ENCODE results near the gene MARCHF6.
"Not testable (repeated sequence)": the region's sequence is repeated elsewhere in the genome, so short reads cannot be mapped to it uniquely, and the experiment has no call there.

The MARCHF6 gene

GRCh38 chr5:10323588-10324488 is 29.7 kb upstream of the MARCHF6 start:
- DNase-seq, result no peak

DNA sequence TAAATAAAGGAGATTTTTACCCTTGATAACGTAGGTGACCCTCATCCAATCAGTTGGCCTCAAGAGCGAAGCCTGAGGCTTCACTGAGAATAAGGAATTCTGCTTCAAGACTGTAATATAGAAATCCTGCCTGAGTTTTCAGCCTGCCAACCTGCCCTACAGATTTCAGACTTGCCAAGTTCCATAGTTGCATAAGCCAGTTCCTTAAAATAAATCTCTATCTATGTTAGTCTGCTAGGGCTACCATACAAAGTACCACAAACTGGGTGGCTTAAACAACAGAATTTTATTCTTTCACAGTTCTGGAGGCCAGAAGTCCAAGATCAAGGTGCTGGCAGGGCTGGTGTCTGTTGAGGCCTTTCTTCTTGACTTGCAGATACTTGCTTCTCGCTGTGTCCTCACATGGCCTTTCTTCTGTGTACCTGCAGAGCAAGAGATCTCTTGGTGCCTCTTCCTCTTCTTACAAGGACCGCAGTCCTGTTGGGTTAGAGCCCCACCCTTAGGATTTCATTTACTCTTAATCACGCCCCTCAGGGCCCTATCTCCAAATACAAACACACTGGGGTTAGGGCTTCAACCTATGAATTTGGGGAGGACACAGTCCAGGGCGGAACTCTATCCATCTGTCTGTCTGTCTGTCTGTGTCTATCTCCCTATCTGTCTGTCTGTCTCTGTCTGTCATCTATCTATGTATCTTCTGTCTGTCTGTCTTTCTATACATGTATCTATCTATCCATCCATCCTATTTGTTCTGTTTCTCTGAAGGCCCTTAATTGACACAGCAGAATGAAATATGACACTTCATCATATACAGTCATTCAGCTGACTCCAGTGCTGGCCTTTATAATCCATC is 28.8 kb upstream of the MARCHF6 start:
- DNase-seq, result no peak

- peak; percentile 22 for DNase-seq
Measured at GRCh38 chr5:10328323-10328722, 25.2 kb upstream of the MARCHF6 start.

DNA sequence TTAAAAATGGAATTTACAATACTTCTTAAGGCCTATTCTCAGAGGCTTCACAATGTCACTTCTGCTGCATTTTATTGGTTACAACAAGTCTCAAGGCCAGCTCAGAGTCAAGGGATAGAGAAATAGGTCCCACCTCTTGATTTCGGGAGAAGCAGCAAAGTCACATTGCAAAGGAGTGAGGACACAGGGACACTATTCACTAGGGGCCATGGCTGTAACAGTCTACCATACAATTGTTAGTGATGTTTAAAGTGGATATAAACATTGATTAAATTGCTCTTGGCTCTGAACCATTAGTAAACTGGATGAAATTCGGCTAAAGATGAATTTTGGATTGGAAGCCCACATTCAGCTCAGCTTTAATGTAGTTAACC is 24.1 kb upstream of the MARCHF6 start:
- no peak for DNase-seq

- DNase-seq, result peak; percentile 7
Measured at GRCh38 chr5:10329820-10330481, 23.5 kb upstream of the MARCHF6 start.

DNA sequence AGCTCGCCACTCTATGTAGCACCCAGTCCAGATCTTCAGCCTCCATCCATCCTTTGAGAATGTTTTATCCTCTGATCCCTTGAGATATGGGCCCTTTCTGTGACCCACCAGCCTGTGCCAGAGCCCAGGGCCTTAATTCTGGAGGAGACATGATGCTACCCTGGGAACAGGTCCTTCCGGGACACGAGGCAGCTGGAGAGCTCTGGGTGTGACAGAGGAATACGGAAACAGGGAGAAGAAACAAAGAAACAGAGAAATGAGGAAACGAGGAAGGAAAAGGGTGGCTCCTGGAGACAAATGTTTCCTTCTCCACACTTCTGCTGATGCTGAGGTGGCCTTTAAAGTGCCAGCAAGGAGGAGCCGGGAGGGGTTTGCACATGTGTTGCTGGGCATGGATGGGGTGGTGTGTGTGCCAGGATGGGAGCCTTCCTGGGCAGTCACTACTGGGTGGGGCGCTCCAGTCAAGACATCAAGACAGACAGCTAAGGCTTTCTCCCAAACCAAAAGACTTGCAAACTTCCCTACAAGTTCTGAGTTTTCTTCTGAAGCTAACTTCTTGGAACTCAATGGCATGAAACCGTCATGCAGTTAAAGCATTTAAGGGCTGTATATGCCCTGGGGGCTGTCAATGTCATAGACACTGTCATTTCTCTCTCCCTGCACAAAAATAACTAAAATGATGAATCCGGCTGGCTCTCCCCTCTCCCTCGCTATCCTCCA is 22.8 kb upstream of the MARCHF6 start:
- DNase-seq, result peak; percentile 20

DNA sequence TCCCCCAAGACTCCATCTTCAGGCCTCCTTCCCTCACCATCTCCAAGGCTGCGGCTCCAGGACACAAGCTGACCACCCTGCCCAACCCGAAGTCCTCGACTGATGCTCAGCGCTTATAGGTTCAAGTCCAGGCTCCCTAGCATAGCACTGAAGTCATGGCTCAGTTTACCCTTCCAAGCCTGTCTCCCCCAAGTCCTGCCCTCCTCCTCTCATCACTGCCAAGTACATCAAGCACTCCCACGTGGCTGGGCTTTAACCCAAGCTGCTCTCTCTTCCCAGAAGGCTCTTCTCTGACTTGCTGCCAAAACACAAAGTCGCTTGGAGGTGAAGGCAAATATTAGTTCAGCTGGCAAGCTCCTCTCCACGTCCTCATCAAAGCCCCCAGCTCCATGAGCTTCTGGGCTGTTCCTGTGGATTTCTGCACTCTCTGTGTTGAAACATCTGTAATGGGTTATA is 22.1 kb upstream of the MARCHF6 start:
- DNase-seq, result peak; percentile 32

DNA sequence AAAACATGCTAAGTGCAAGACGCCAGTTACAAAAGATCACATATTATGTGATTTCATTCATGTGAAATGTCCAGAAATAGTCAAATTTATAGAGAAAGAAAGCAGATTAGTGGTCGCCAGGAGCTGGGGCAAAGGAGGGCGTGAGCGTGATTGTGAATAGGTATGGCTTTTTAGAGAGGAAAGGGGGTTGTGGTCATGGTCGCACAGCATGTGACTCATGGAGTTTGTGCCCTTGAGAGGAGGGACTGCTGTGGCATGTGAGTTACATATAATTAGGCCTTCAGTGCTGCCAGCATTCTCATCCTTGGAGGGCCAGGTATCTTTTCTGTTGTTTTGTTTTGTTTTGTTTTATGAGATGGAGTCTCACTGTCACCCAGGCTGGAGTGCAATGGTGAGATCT is 21.2 kb upstream of the MARCHF6 start:
- DNase-seq, result peak; percentile 47

- DNase-seq, result peak; percentile 60
Measured at GRCh38 chr5:10333154-10334006, 20.1 kb upstream of the MARCHF6 start.

DNA sequence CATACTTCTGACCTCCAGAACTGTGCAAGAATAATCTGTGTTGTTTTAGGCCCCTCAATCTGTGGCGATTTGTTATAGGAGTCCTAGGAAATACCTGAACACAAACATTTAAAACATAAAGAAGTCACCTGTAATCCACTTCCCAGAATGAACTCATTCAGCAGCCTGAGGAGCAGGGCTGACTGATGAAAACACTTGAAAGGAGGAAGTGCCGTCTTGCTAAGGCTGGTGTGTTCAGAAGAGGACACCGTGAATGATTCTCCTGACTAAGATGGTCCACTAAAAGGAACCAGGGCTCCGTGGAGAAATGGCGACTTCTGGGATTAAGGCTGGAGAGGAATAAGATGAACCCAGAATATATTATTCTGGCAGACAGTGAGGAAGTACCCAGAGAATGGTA is 18.7 kb upstream of the MARCHF6 start:
- peak; percentile 36 for DNase-seq

GRCh38 chr5:10335711-10336470 is 17.6 kb upstream of the MARCHF6 start:
- peak; percentile 3 for DNase-seq

DNA sequence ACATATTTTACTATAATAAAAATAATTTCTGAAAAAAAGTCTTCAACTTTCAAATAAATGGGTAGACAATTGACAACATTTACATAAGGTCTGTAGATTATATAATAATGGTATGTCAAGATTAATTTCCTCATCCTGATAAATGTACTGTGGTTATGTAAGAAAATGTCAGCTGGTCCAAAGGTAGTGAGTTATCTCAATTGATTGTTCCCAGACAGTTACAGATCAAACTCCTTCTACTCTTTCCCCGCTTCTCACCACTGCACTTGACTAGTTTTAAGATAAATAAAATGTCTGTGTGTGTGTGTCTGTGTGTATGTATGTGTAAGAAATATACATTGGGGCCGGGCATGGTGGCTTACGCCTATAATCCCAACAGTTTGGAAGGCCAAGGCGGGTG is 16.4 kb upstream of the MARCHF6 start:
- DNase-seq, result no peak

- DNase-seq, result no peak
Measured at GRCh38 chr5:10337986-10338385, 15.5 kb upstream of the MARCHF6 start.

GRCh38 chr5:10338686-10339057 is 14.8 kb upstream of the MARCHF6 start:
- no peak for DNase-seq

GRCh38 chr5:10339058-10339811 is 14.3 kb upstream of the MARCHF6 start:
- DNase-seq, result no peak

DNA sequence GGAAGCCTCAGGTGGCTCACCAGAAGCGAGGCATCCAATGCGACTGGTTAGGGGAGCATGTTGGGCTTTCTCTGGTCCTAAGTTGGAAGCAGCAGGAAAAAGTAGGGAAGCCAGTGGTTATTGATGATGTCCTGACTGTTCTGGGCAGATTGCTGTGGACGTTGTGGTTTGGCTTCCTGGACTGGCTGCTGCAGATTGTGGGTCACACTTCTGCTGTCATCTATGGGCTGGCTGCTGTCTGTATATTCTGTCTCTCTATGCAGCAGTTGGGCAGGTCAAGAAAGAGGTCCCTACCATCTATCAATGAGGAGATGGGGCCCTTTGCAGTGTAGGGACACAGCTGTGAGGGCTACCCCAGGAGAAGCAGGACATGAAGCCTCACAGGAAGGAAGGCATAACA is 13.5 kb upstream of the MARCHF6 start:
- no peak for DNase-seq

DNA sequence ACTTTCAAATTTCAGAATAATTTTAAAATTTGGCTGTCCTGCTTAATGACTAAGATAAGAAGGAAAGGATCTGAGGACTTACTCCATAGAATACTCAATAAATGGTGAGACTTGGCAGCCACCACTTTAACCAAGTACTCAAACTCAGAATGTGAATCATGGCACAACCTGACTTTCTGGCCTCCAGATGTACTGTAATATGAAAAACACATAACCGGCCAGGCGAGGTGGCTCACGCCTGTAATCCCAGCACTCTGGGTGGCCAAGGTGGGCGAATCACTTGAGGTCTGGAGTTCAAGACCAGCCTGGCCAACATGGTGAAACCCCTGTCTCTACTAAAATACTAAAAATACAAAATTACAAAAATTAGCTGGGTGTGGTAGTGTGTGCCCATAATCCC is 10.0 kb upstream of the MARCHF6 start:
- DNase-seq, result no peak

DNA sequence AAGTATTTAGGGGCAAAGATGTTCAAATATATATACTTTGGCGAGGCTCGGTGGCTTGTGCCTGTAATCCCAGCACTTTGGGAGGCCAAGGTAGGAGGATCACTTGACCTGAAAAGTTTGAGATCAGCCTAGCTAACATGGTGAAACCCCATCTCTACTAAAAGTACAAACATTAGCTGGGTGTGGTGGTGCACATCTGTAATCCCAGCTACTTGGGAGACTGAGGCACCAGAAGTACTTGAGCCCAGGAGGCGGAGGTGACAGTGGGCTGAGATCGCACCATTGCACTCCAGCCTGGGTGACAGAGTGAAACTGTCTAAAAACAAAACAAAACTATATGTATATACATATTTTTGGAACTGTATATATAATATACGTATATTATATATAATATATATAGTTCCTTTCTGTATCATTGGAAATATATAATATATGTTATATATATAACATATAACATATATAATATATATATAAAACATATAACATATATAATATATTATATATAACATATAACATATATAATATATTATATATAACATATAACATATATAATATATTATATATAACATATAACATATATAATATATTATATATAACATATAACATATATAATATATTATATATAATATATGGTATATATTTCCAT is 8.9 kb upstream of the MARCHF6 start:
- DNase-seq, result not testable (repeated sequence)

GRCh38 chr5:10348258-10348657 is 5.2 kb upstream of the MARCHF6 start:
- DNase-seq, result no peak
